Smooth muscle cell (in vitro differentiated cells): ENCODE data around the gene GJD4. TPM values are rescaled to one million over a fixed set of nuclear protein-coding genes. Genes with fewer than 3 reads are reported as not detected.

Source experiments
- DNase-seq: peaks from one replicate; lab custom pipeline; 2025; ENCODE audit not compliant: unreplicated experiment; lab: John Stamatoyannopoulos, UW
- H2AFZ ChIP-seq: fragments of 200-600 bp; sonication (generic); 2 replicates; pipeline ENCODE4 v1.6.0; 2016; ENCODE audit warnings: antibody characterized with exemption, low read depth, mild to moderate bottlenecking
- H3F3A ChIP-seq: fragments of 200-600 bp; sonication (generic); 2 replicates; pipeline ENCODE4 v1.6.0; 2017; ENCODE audit warnings: antibody characterized with exemption, low read depth
- H3K27ac ChIP-seq: fragments of 200-600 bp; sonication (generic); 2 replicates; pipeline ENCODE4 v1.5.1; 2016; ENCODE audit warnings: low read depth, mild to moderate bottlenecking
- H3K27me3 ChIP-seq: fragments of 200-600 bp; sonication (generic); 2 replicates; pipeline ENCODE4 v1.6.1; 2016; ENCODE audit warnings: low read depth, mild to moderate bottlenecking
- H3K36me3 ChIP-seq: fragments of 200-600 bp; sonication (generic); 2 replicates; pipeline ENCODE4 v1.5.1; 2016; ENCODE audit warnings: low read depth
- H3K4me1 ChIP-seq: fragments of 200-600 bp; sonication (generic); 2 replicates; pipeline ENCODE4 v1.5.1; 2016; ENCODE audit warnings: low read depth
- H3K4me2 ChIP-seq: fragments of 200-600 bp; sonication (generic); 2 replicates; pipeline ENCODE4 v1.6.0; 2016; ENCODE audit warnings: mild to moderate bottlenecking
- H3K4me3 ChIP-seq: fragments of 200-600 bp; sonication (generic); 2 replicates; pipeline ENCODE4 v1.5.1; 2016; ENCODE audit warnings: mild to moderate bottlenecking
- H3K79me2 ChIP-seq: fragments of 200-600 bp; sonication (generic); 2 replicates; pipeline ENCODE4 v1.6.0; 2016; ENCODE audit warnings: low read depth, mild to moderate bottlenecking
- H3K9ac ChIP-seq: fragments of 200-600 bp; sonication (generic); 2 replicates; pipeline ENCODE4 v1.6.0; 2016; ENCODE audit warnings: low read depth
- H3K9me3 ChIP-seq: fragments of 200-600 bp; sonication (generic); replicated peaks from 2 replicates; pipeline ENCODE4 v1.5.1; 2016; ENCODE audit warnings: low read depth
- H4K20me1 ChIP-seq: fragments of 200-600 bp; sonication (generic); 2 replicates; pipeline ENCODE4 v1.6.0; 2016; ENCODE audit warnings: low read depth
- CTCF ChIP-seq: fragments of 200-600 bp; sonication (generic); IDR thresholded peaks from 2 replicates; pipeline ENCODE4 v1.5.1; 2017; ENCODE audit warnings: borderline replicate concordance, mild to moderate bottlenecking, antibody characterized with exemption; ENCODE audit not compliant: insufficient read depth, poor library complexity, severe bottlenecking
- WGBS: methylation state at CpG from one replicate; pipeline ENCODE4 v1.1.7; 2016; ENCODE audit warnings: low lambda C conversion rate; 5-methylcytosine and 5-hydroxymethylcytosine counted together
- polyA plus RNA-seq: library from polyadenylated mRNA; unstranded; fragments of >200 nt; fragmentation: Nextera tagmentation; extraction: Ambion mirVana; gene quantifications from 2 replicates; pipeline ENCODE4 v1.2.1, GENCODE V29; 2016
- total RNA-seq: library from RNA; depleted of rRNA; stranded (reverse); fragments of >200 nt; gene quantifications from 2 replicates; pipeline ENCODE4 v1.2.3, GENCODE V29; 2014

The GJD4 gene
- total and polyA plus RNA-seq, 2 experiments from 2014 or later = not detected

- no peak for TF ChIP-seq CTCF
- Histone ChIP-seq H3K4me2 (no peak overlapping the region), H3F3A (no peaks in the 10 kb centered on the region), H3K27me3 (no peaks in the 10 kb centered on the region), H3K79me2 (no peaks in the 10 kb centered on the region), H3K36me3 (no peaks in the 10 kb centered on the region), H3K9me3 (no peaks in the 10 kb centered on the region), H3K4me3 (no peak overlapping the region), H3K4me1 (no peaks in the 10 kb centered on the region), H4K20me1 (no peaks in the 10 kb centered on the region), H3K27ac (no peak overlapping the region), H3K9ac (no peak overlapping the region), H2AFZ (no peak overlapping the region)
- no peak for DNase-seq
- WGBS = 88% methylated on average over 7 of the region's 7 CpGs
These were observed 27.1 kb upstream of the GJD4 start for GRCh38 chr10:35577926-35578617.

GRCh38 chr10:35578618-35578956 lies 26.6 kb upstream of the GJD4 start:
- Histone ChIP-seq H3K4me1 (no peaks in the 10 kb centered on the region), H3K36me3 (no peaks in the 10 kb centered on the region), H3K9ac (no peak overlapping the region), H3K4me2 (no peak overlapping the region), H3K9me3 (no peaks in the 10 kb centered on the region), H2AFZ (no peak overlapping the region), H3K4me3 (no peak overlapping the region), H3K27ac (no peak overlapping the region), H4K20me1 (no peaks in the 10 kb centered on the region), H3K79me2 (no peaks in the 10 kb centered on the region), H3K27me3 (no peaks in the 10 kb centered on the region), H3F3A (no peaks in the 10 kb centered on the region)
- no peak for TF ChIP-seq CTCF
- WGBS = 81% methylated on average over 4 of the region's 4 CpGs
- DNase-seq = no peak

- WGBS = 94% methylated on average over 3 of the region's 3 CpGs
- no peak overlapping the region for H3K4me3 ChIP-seq
These were observed 26.0 kb upstream of the GJD4 start for GRCh38 chr10:35579116-35579515.

More at GRCh38 chr10:35579116-35579515, 26.0 kb upstream of the GJD4 start:
- H3K27ac ChIP-seq = no peak overlapping the region
- no peak for TF ChIP-seq CTCF
- no peaks in the 10 kb centered on the region for H3K79me2 ChIP-seq
- no peak for DNase-seq
- no peaks in the 10 kb centered on the region for H3F3A ChIP-seq
- no peaks in the 10 kb centered on the region for H3K27me3 ChIP-seq
- no peaks in the 10 kb centered on the region for H4K20me1 ChIP-seq
- no peak overlapping the region for H2AFZ ChIP-seq
- H3K9ac ChIP-seq = no peak overlapping the region
- H3K4me2 ChIP-seq = no peak overlapping the region
- no peaks in the 10 kb centered on the region for H3K9me3 ChIP-seq
- no peaks in the 10 kb centered on the region for H3K36me3 ChIP-seq
- no peaks in the 10 kb centered on the region for H3K4me1 ChIP-seq
